Loucy (cell line): ENCODE data around the gene ADAMTS5.

Experiments
- H2AFZ ChIP-seq: fragments of 200-600 bp; sonication (generic); 2 replicates; pipeline ENCODE4 v1.6.0; 2016; ENCODE audit warnings: antibody characterized with exemption, mild to moderate bottlenecking, low read length, moderate library complexity
- H3F3A ChIP-seq: fragments of 200-600 bp; 2 replicates; pipeline ENCODE4 v1.6.0; 2016; ENCODE audit warnings: antibody characterized with exemption, low read depth, mild to moderate bottlenecking
- H3K27me3 ChIP-seq: fragments of 200-600 bp; sonication (generic); 2 replicates; pipeline ENCODE4 v1.6.1; 2014; ENCODE audit warnings: low read length, mild to moderate bottlenecking; ENCODE audit not compliant: insufficient read depth, poor library complexity, severe bottlenecking
- H3K36me3 ChIP-seq: fragments of 200-600 bp; sonication (generic); 2 replicates; pipeline ENCODE4 v1.6.1; 2016; ENCODE audit warnings: low read length; ENCODE audit not compliant: insufficient read depth
- H3K4me1 ChIP-seq: fragments of 200-600 bp; sonication (generic); 2 replicates; pipeline ENCODE4 v1.5.1; 2014; ENCODE audit warnings: low read length, mild to moderate bottlenecking; ENCODE audit not compliant: insufficient read depth, poor library complexity, severe bottlenecking
- H3K4me2 ChIP-seq: fragments of 200-600 bp; sonication (generic); 2 replicates; pipeline ENCODE4 v1.6.0; 2014; ENCODE audit warnings: antibody characterized with exemption, low read length, low read depth, mild to moderate bottlenecking; ENCODE audit not compliant: poor library complexity, severe bottlenecking
- H3K4me3 ChIP-seq: fragments of 200-600 bp; sonication (generic); 2 replicates; pipeline ENCODE4 v1.5.1; 2014; ENCODE audit warnings: low read length, mild to moderate bottlenecking, mixed read lengths; ENCODE audit not compliant: poor library complexity, severe bottlenecking
- H3K79me2 ChIP-seq: fragments of 200-600 bp; sonication (generic); 2 replicates; pipeline ENCODE4 v1.6.1; 2014; ENCODE audit warnings: low read length; ENCODE audit not compliant: insufficient read depth
- H3K9ac ChIP-seq: fragments of 200-600 bp; sonication (generic); 2 replicates; pipeline ENCODE4 v1.6.0; 2014; ENCODE audit warnings: mild to moderate bottlenecking, low read depth, low read length, moderate library complexity; ENCODE audit not compliant: poor library complexity, severe bottlenecking
- H3K9me2 ChIP-seq: fragments of 200-600 bp; sonication (generic); replicated peaks from 2 replicates; pipeline ENCODE4 v1.6.1; 2016; ENCODE audit warnings: low read depth, low read length, mixed read lengths
- H3K9me3 ChIP-seq: fragments of 200-600 bp; sonication (generic); 2 replicates; pipeline ENCODE4 v1.6.1; 2014; ENCODE audit warnings: mild to moderate bottlenecking, antibody characterized with exemption, low read length, low read depth; ENCODE audit not compliant: insufficient read depth
- H4K20me1 ChIP-seq: fragments of 200-600 bp; sonication (generic); 2 replicates; pipeline ENCODE4 v1.6.0; 2014; ENCODE audit warnings: antibody characterized with exemption, low read length, mild to moderate bottlenecking; ENCODE audit not compliant: insufficient read depth, poor library complexity, severe bottlenecking
- CTCF ChIP-seq: fragments of 200-600 bp; sonication (generic); conservative IDR thresholded peaks from 2 replicates; pipeline ENCODE4 v1.5.1; 2014; ENCODE audit warnings: mild to moderate bottlenecking, antibody characterized with exemption, low read length
- EZH2phosphoT487 ChIP-seq: fragments of 200-600 bp; IDR thresholded peaks from 2 replicates; pipeline ENCODE4 v1.6.1; 2018; ENCODE audit warnings: antibody characterized with exemption, mild to moderate bottlenecking, moderate library complexity, borderline replicate concordance

ADAMTS5 gene

GRCh38 chr21:26941421-26941820, 25.5 kb downstream of the ADAMTS5 start:
- H3K4me1 ChIP-seq: no peaks in the 10 kb centered on the region
- no peak for TF ChIP-seq CTCF
- no peak for TF ChIP-seq EZH2phosphoT487

GRCh38 chr21:26939601-26940111, 27.2 kb downstream of the ADAMTS5 start:
- no peaks in the 10 kb centered on the region for H3K36me3 ChIP-seq
- H3K9me2 ChIP-seq: no peaks in the 10 kb centered on the region
- no peaks in the 10 kb centered on the region for H3K79me2 ChIP-seq
- no peak overlapping the region for H3K9ac ChIP-seq
- no peaks in the 10 kb centered on the region for H3K9me3 ChIP-seq
- H3F3A ChIP-seq: no peaks in the 10 kb centered on the region
- H3K4me1 ChIP-seq: no peaks in the 10 kb centered on the region
- TF ChIP-seq EZH2phosphoT487 (no peak), CTCF (no peak)
- no peak overlapping the region for H3K4me2 ChIP-seq
- no peaks in the 10 kb centered on the region for H3K27me3 ChIP-seq
- H3K4me3 ChIP-seq: no peak overlapping the region
- H4K20me1 ChIP-seq: no peaks in the 10 kb centered on the region
- no peak overlapping the region for H2AFZ ChIP-seq

More at GRCh38 chr21:26941421-26941820, 25.5 kb downstream of the ADAMTS5 start:
- no peaks in the 10 kb centered on the region for H3K9me2 ChIP-seq
- no peak overlapping the region for H3K4me3 ChIP-seq
- no peaks in the 10 kb centered on the region for H4K20me1 ChIP-seq
- no peaks in the 10 kb centered on the region for H3K36me3 ChIP-seq
- no peak overlapping the region for H3K9ac ChIP-seq
- H3K9me3 ChIP-seq: no peaks in the 10 kb centered on the region
- no peak overlapping the region for H3K4me2 ChIP-seq
- no peaks in the 10 kb centered on the region for H3K79me2 ChIP-seq
- H3F3A ChIP-seq: no peaks in the 10 kb centered on the region
- H3K27me3 ChIP-seq: no peaks in the 10 kb centered on the region
- H2AFZ ChIP-seq: no peak overlapping the region

GRCh38 chr21:26936641-26937040, 30.2 kb downstream of the ADAMTS5 start:
- Histone ChIP-seq H3K9ac (no peak overlapping the region), H3K27me3 (no peaks in the 10 kb centered on the region), H3K9me3 (no peaks in the 10 kb centered on the region), H3K79me2 (no peaks in the 10 kb centered on the region), H3K4me3 (no peak overlapping the region), H2AFZ (no peak overlapping the region), H3F3A (no peaks in the 10 kb centered on the region), H4K20me1 (no peaks in the 10 kb centered on the region), H3K36me3 (no peaks in the 10 kb centered on the region), H3K4me1 (no peaks in the 10 kb centered on the region), H3K4me2 (no peak overlapping the region), H3K9me2 (no peaks in the 10 kb centered on the region)
- TF ChIP-seq EZH2phosphoT487: no peak
- no peak for TF ChIP-seq CTCF
